ENCODE results near the gene UTP14C.

- no peak for TF ChIP-seq CTCF (conservative IDR thresholded peaks at IDR 0.05 in 1 of 2, IDR thresholded peaks at IDR 0.05 in 1 of 2; ENCODE audit: extremely low read depth in 1 of 2, insufficient read depth in 1 of 2, low read depth in 1 of 2, low read length in 2 of 2)
- no peak for TF ChIP-seq EZH2 (IDR thresholded peaks at IDR 0.05; ENCODE audit: borderline replicate concordance, low read length)
These were observed 22.1 kb upstream of the UTP14C start for GRCh38 chr13:52002361-52002760.
